Small intestine (tissue), 4 donors: ENCODE results near the gene VPS26C. TPM values are rescaled to one million over a fixed set of nuclear protein-coding genes. Genes with fewer than 3 reads are reported as not detected.

Experiments used
- polyA plus RNA-seq, 4 donors: library from polyadenylated mRNA; stranded (reverse) in 3 of 4; unstranded in 1 of 4; fragments of 200-250 nt in 3 of 4; fragments of 120-200 nt in 1 of 4; gene quantifications; one replicate each; pipeline versions ENCODE4 v1.2.1 to v1.2.3, GENCODE V29; 2013
- donor health status: healthy with polysubstance abuse.
- donor health status: Bipolar disorder and iron deficiency.
- donor health status: healthy.

VPS26C gene
- polyA plus RNA-seq, 4 donors: 28.2 to 54.6 (median 45.7) TPM

Other genes with a start within 250 kb of the VPS26C start
- 10 to 100 TPM; 10.5 to 43.3 (median 24.4) TPM for gene PIGP, start 194.3 kb downstream of the VPS26C start, polyA plus RNA-seq
- 100 to 1,000 TPM in 1 of 4 donors, 10 to 100 TPM in 3; 18.6 to 106 (median 29.0) TPM for gene TTC3, start 194.1 kb downstream of the VPS26C start, polyA plus RNA-seq
- gene DYRK1A, start 99.4 kb upstream of the VPS26C start, polyA plus RNA-seq: 10 to 100 TPM; 10.5 to 50.5 (median 17.1) TPM